Measurements from ENCODE around the gene ZNF579. TPM values are rescaled to one million over a fixed set of nuclear protein-coding genes. Genes with fewer than 3 reads are reported as not detected.

The ZNF579 gene
- total and polyA plus RNA-seq, 2 donors (not counting 3 experiments of a cell fraction or from before 2014, with no cell fraction given) = 11.6 to 15.7 TPM

DNA sequence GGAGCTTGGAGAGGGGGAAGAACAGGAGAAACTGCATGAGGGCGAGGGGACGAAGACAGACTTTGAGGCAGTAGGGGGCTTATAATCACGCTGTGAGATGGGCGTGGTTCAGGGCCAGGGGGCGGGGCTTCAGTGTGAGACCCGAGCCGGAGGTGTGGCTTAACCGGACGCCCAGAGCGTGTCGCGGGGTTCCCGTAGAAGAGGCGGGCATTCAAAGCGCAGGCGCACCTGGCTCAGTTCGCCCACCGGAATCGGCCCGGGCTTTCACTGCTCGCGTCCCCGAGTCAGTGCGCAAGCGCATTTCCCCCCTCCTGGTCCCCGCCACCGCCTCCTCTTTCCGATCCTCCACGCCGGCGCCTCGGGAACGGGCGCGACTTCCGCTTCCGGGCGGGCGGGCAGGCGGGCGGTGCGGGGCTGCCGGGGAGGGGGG lies 24.6 kb upstream of the ZNF579 start:
- dilution Hi-C loops (cut with MboI; ENCODE audit: extremely low pct_ligation_motif_present, low sequenced_read_pairs) = loop anchor here (10.0 kb wide), 1 partner anchor 90 kb away; no protein-coding TSS in a partner anchor
- CTCF ChIA-PET = interaction anchor here (1.0 to 3.8 kb wide), 21 partner anchors 12 to 464 kb away, joined by 3 to 40 read pairs (median 7); partner anchors contain the start of genes NAT14 and ZNF784
- FAIRE-seq = peak; percentile 99

More for the DNA sequence above, 24.6 kb upstream of the ZNF579 start:
- DNase-seq (ENCODE audit: low read depth, low spot score) = peak; percentile 98
- Histone ChIP-seq H3K4me1 (ENCODE audit: control insufficient read depth, extremely low read depth, insufficient read depth, low read length) (peaks cover 21% of the 10 kb centered on the region), H2AFZ (ENCODE audit: low read depth, low read length) (peak overlapping the region; percentile 4), H3K4me3 (replicated peaks in 1 of 3; ENCODE audit: insufficient read depth in 1 of 3, low read depth in 1 of 3, low read length in 3 of 3) (peak overlapping the region in 1 of 3 experiments; percentile 96), H3K36me3 (ENCODE audit: control insufficient read depth in 2 of 2, extremely low read depth in 1 of 2, insufficient read depth in 2 of 2, low read length in 2 of 2) (peaks cover 0 to 5% of the 10 kb centered on the region in 2 experiments), H3K27ac (ENCODE audit: insufficient read depth, low read depth, low read length) (peak overlapping the region; percentile 76), H3K9ac (replicated peaks; ENCODE audit: extremely low read depth, insufficient read depth, low read length) (peak overlapping the region; percentile 76), H3K27me3 (ENCODE audit: control insufficient read depth in 2 of 2, insufficient read depth in 2 of 2, low read length in 2 of 2) (no peaks in the 10 kb centered on the region), H3K9me1 (replicated peaks; ENCODE audit: control insufficient read depth, extremely low read depth, insufficient read depth, low read length) (no peaks in the 10 kb centered on the region), H3K9me3 (replicated peaks; ENCODE audit: control insufficient read depth, insufficient read depth, low read length) (no peaks in the 10 kb centered on the region), H3K79me2 (ENCODE audit: control insufficient read depth, insufficient read depth, low read length) (peaks cover 24% of the 10 kb centered on the region), H4K20me1 (replicated peaks; ENCODE audit: control insufficient read depth, extremely low read depth, insufficient read depth, low read length) (no peaks in the 10 kb centered on the region), H3K4me2 (ENCODE audit: insufficient read depth, low read length) (no peak overlapping the region)
- BruUV-seq (replicated peaks) = no TSS peak
- no peak for TF ChIP-seq EZH2 (IDR thresholded peaks at IDR 0.05; ENCODE audit: borderline replicate concordance, low read depth, low read length, severe bottlenecking)
- no peak for TF ChIP-seq JUN (IDR thresholded peaks at IDR 0.05; ENCODE audit: borderline replicate concordance, insufficient read depth, insufficient read length, low read depth)
- no peak for TF ChIP-seq FOS (IDR thresholded peaks at IDR 0.05; ENCODE audit: borderline replicate concordance, insufficient read depth, low read length)
- TF ChIP-seq, protein P1, sequence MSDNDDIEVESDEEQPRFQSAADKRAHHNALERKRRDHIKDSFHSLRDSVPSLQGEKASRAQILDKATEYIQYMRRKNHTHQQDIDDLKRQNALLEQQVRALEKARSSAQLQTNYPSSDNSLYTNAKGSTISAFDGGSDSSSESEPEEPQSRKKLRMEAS (IDR thresholded peaks at IDR 0.05; ENCODE audit: insufficient read depth, insufficient read length) = peak; percentile 42
- TF ChIP-seq GATA2 (IDR thresholded peaks at IDR 0.05; ENCODE audit: insufficient read depth, insufficient read length, low read depth, low read length) = no peak
- TF ChIP-seq, protein P2, sequence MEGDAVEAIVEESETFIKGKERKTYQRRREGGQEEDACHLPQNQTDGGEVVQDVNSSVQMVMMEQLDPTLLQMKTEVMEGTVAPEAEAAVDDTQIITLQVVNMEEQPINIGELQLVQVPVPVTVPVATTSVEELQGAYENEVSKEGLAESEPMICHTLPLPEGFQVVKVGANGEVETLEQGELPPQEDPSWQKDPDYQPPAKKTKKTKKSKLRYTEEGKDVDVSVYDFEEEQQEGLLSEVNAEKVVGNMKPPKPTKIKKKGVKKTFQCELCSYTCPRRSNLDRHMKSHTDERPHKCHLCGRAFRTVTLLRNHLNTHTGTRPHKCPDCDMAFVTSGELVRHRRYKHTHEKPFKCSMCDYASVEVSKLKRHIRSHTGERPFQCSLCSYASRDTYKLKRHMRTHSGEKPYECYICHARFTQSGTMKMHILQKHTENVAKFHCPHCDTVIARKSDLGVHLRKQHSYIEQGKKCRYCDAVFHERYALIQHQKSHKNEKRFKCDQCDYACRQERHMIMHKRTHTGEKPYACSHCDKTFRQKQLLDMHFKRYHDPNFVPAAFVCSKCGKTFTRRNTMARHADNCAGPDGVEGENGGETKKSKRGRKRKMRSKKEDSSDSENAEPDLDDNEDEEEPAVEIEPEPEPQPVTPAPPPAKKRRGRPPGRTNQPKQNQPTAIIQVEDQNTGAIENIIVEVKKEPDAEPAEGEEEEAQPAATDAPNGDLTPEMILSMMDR (IDR thresholded peaks at IDR 0.05; ENCODE audit: extremely low read depth in 1 of 2, insufficient read depth in 1 of 2, low read depth in 1 of 2, low read length in 2 of 2) = no peak
- peak; percentile 9 for TF ChIP-seq POLR2AphosphoS5 (IDR thresholded peaks at IDR 0.05; ENCODE audit: insufficient read depth, low read depth, low read length)
- TF ChIP-seq POLR2A (IDR thresholded peaks at IDR 0.05; ENCODE audit: low read depth, low read length) = peak; percentile 59
- TF ChIP-seq MYC (IDR thresholded peaks at IDR 0.05; ENCODE audit: low read depth, low read length) = no peak
- POLR2A ChIA-PET = interaction anchor here (1.0 to 1.6 kb wide), 4 partner anchors 12 to 49 kb away, joined by 3 to 5 read pairs (median 4); no protein-coding TSS in a partner anchor
- intact Hi-C loops (cut with micrococcal nuclease) = loop anchor here (1.0 to 10.0 kb wide), 6 partner anchors 19 to 439 kb away; partner anchors contain the start of genes C19orf85, DNAAF3, ISOC2 and PPP6R1
